ENCODE measurements around the gene TPPP. TPM values are rescaled to one million over a fixed set of nuclear protein-coding genes. Genes with fewer than 3 reads are reported as not detected.

Gene TPPP
- total and polyA plus RNA-seq, 2 of the 13 experiments (the other 11 are each of a cell fraction or from before 2014, with no cell fraction given), result 0.07 TPM; not detected in 1

GRCh38 chr5:660491-661030, 32.6 kb downstream of the TPPP start:
- intact Hi-C loops (cut with micrococcal nuclease; ENCODE audit: unreplicated experiment), result no loop called here
- H3K4me3 ChIP-seq (replicated peaks in 1 of 3; ENCODE audit: insufficient read depth in 1 of 3, low read depth in 2 of 3, low read length in 3 of 3), result no peak overlapping the region
- in situ Hi-C loops (cut with HindIII; ENCODE audit: extremely low pct_ligation_motif_present, low pct_unique_long_range_greater_than_20kb), result no loop called here
- WGBS (ENCODE audit: low lambda C conversion rate), result 99% methylated on average over 9 of the region's 11 CpGs
- ATAC-seq, result no peak
- no peak overlapping the region for H3K4me2 ChIP-seq (ENCODE audit: low read depth, low read length)
- H3K9ac ChIP-seq (ENCODE audit: insufficient read depth, low read depth, low read length), result no peak overlapping the region
- no peaks in the 10 kb centered on the region for H3K79me2 ChIP-seq (ENCODE audit: insufficient read depth, low read length)
- TF ChIP-seq AGO2 (optimal IDR thresholded peaks at IDR 0.05; ENCODE audit: low read depth, low read length), result peak; percentile 22
- no peak for TF ChIP-seq ZNF160 (CRISPR knock-in tag; IDR thresholded peaks at IDR 0.05)
- POLR2A ChIA-PET, result no interaction called here
- H3K27ac ChIP-seq (ENCODE audit: extremely low read length, insufficient read depth, low read length), result no peak overlapping the region
- H3K36me3 ChIP-seq (replicated peaks in 1 of 2; ENCODE audit: control insufficient read depth in 1 of 2, insufficient read depth in 2 of 2, low read length in 2 of 2), result peaks cover 10 to 56% of the 10 kb centered on the region in 2 experiments
- no peak for DNase-seq (ENCODE audit: low spot score)
- no peaks in the 10 kb centered on the region; a peak in 1 of 5 replicates for H3K27me3 ChIP-seq (ENCODE audit: control insufficient read depth in 1 of 2, insufficient read depth in 2 of 2, low read length in 2 of 2)
- no peaks in the 10 kb centered on the region for H3K4me1 ChIP-seq (ENCODE audit: insufficient read depth, low read length)
- BruUV-seq (replicated peaks), result no TSS peak
- FAIRE-seq, result no peak
- CTCF ChIA-PET (ENCODE audit: low intra/inter-chr PET ratio, low total read pairs), result no interaction called here
- H2AFZ ChIP-seq (ENCODE audit: low read length), result no peak overlapping the region
- H3K9me3 ChIP-seq (ENCODE audit: low read length), result no peaks in the 10 kb centered on the region
- no peaks in the 10 kb centered on the region for H4K20me1 ChIP-seq (ENCODE audit: insufficient read depth, low read length)

- Histone ChIP-seq H3K9ac (ENCODE audit: insufficient read depth, low read depth, low read length) (no peak overlapping the region), H2AFZ (ENCODE audit: low read length) (no peak overlapping the region), H3K4me2 (ENCODE audit: low read depth, low read length) (no peak overlapping the region), H3K36me3 (replicated peaks in 1 of 2; ENCODE audit: control insufficient read depth in 1 of 2, insufficient read depth in 2 of 2, low read length in 2 of 2) (peaks cover 7 to 50% of the 10 kb centered on the region in 2 experiments), H3K79me2 (ENCODE audit: insufficient read depth, low read length) (no peaks in the 10 kb centered on the region), H4K20me1 (ENCODE audit: insufficient read depth, low read length) (no peaks in the 10 kb centered on the region), H3K4me3 (replicated peaks in 1 of 3; ENCODE audit: insufficient read depth in 1 of 3, low read depth in 2 of 3, low read length in 3 of 3) (no peak overlapping the region), H3K27me3 (ENCODE audit: control insufficient read depth in 1 of 2, insufficient read depth in 2 of 2, low read length in 2 of 2) (no peaks in the 10 kb centered on the region), H3K4me1 (ENCODE audit: insufficient read depth, low read length) (no peaks in the 10 kb centered on the region), H3K27ac (ENCODE audit: extremely low read length, insufficient read depth, low read length) (no peak overlapping the region), H3K9me3 (ENCODE audit: low read length) (no peaks in the 10 kb centered on the region)
- intact Hi-C loops (cut with micrococcal nuclease; ENCODE audit: unreplicated experiment), result no loop called here
- no TSS peak for BruUV-seq (replicated peaks)
- CTCF ChIA-PET (ENCODE audit: low intra/inter-chr PET ratio, low total read pairs), result no interaction called here
- FAIRE-seq (no peak), DNase-seq (ENCODE audit: low spot score) (no peak), ATAC-seq (no peak)
- POLR2A ChIA-PET, result no interaction called here
- WGBS (ENCODE audit: low lambda C conversion rate), result 97% methylated on average over 16 of the region's 16 CpGs
- in situ Hi-C loops (cut with HindIII; ENCODE audit: extremely low pct_ligation_motif_present, low pct_unique_long_range_greater_than_20kb), result no loop called here
- TF ChIP-seq ZBTB8A (CRISPR knock-in tag; IDR thresholded peaks at IDR 0.05; ENCODE audit: borderline replicate concordance, low read depth) (no peak), NFKB2 (CRISPR knock-in tag; IDR thresholded peaks at IDR 0.05; ENCODE audit: borderline replicate concordance) (no peak), AKNA (CRISPR knock-in tag; IDR thresholded peaks at IDR 0.05; ENCODE audit: borderline replicate concordance) (no peak), ZNF790 (CRISPR knock-in tag; IDR thresholded peaks at IDR 0.05; ENCODE audit: borderline replicate concordance) (no peak), ZNF20 (CRISPR knock-in tag; IDR thresholded peaks at IDR 0.05) (no peak), ZNF12 (CRISPR knock-in tag; IDR thresholded peaks at IDR 0.05) (no peak), IRF9 (CRISPR knock-in tag; IDR thresholded peaks at IDR 0.05; ENCODE audit: borderline replicate concordance) (no peak), TOPORS (CRISPR knock-in tag; IDR thresholded peaks at IDR 0.05) (no peak), ZMYM4 (CRISPR knock-in tag; IDR thresholded peaks at IDR 0.05) (no peak)
These were observed 33.5 kb downstream of the TPPP start for GRCh38 chr5:659496-660263.

All from HepG2 (cell line).